Measurements from ENCODE around the gene MOV10.

The MOV10 gene

GRCh38 chr1:112674986-112675727, 698 bp downstream of the MOV10 start (continued):
- TF ChIP-seq ZNF350 (tag by site-specific recombination; IDR thresholded peaks at IDR 0.05) (no peak), HOXA7 (CRISPR knock-in tag; IDR thresholded peaks at IDR 0.05; ENCODE audit: borderline replicate concordance) (no peak), ZNF692 (tag by site-specific recombination; IDR thresholded peaks at IDR 0.05) (no peak), ZNF121 (tag by site-specific recombination; IDR thresholded peaks at IDR 0.05) (no peak), ZNF501 (tag by site-specific recombination; IDR thresholded peaks at IDR 0.05) (no peak), GLIS1 (tag by site-specific recombination; IDR thresholded peaks at IDR 0.05) (peak; percentile 74), HIC1 (tag by site-specific recombination; IDR thresholded peaks at IDR 0.05) (no peak), ZSCAN16 (tag by site-specific recombination; IDR thresholded peaks at IDR 0.05) (no peak), ZNF423 (tag by site-specific recombination; IDR thresholded peaks at IDR 0.05) (no peak), ZEB2 (tag by site-specific recombination; IDR thresholded peaks at IDR 0.05) (no peak), TRIM28 (IDR thresholded peaks at IDR 0.05; ENCODE audit: borderline replicate concordance, low read length) (0 out of 2 replicates have a peak, but pooled peaks have one; percentile 29), ZBTB1 (tag by site-specific recombination; IDR thresholded peaks at IDR 0.05) (no peak), PRDM10 (tag by site-specific recombination; IDR thresholded peaks at IDR 0.05) (no peak), KLF9 (tag by site-specific recombination; IDR thresholded peaks at IDR 0.05; ENCODE audit: low read depth) (no peak), ZFP37 (tag by site-specific recombination; IDR thresholded peaks at IDR 0.05) (no peak), ZNF324 (tag by site-specific recombination; IDR thresholded peaks at IDR 0.05) (no peak), ZNF514 (tag by site-specific recombination; IDR thresholded peaks at IDR 0.05) (no peak), ZNF2 (tag by site-specific recombination; IDR thresholded peaks at IDR 0.05) (no peak), ZNF398 (tag by site-specific recombination; IDR thresholded peaks at IDR 0.05) (no peak), GLIS2 (tag by site-specific recombination; IDR thresholded peaks at IDR 0.05) (peak; percentile 75), SP2 (tag by site-specific recombination; IDR thresholded peaks at IDR 0.05) (no peak), TCF7L2 (IDR thresholded peaks at IDR 0.05; ENCODE audit: borderline replicate concordance, low read depth, low read length) (no peak), IKZF3 (tag by site-specific recombination; IDR thresholded peaks at IDR 0.05) (no peak), YY2 (tag by site-specific recombination; IDR thresholded peaks at IDR 0.05) (no peak), SCRT2 (tag by site-specific recombination; IDR thresholded peaks at IDR 0.05) (peak; percentile 99), ZNF704 (tag by site-specific recombination; IDR thresholded peaks at IDR 0.05) (no peak), FEZF1 (tag by site-specific recombination; IDR thresholded peaks at IDR 0.05) (no peak), ZBTB44 (tag by site-specific recombination; IDR thresholded peaks at IDR 0.05) (no peak), YY1 (tag by site-specific recombination; IDR thresholded peaks at IDR 0.05) (peak; percentile 22; the same call in 1 of the 2 replicates), ZNF211 (tag by site-specific recombination; IDR thresholded peaks at IDR 0.05; ENCODE audit: low read depth) (no peak)
